ENCODE results near the gene SLC25A30.

SLC25A30 gene

DNA sequence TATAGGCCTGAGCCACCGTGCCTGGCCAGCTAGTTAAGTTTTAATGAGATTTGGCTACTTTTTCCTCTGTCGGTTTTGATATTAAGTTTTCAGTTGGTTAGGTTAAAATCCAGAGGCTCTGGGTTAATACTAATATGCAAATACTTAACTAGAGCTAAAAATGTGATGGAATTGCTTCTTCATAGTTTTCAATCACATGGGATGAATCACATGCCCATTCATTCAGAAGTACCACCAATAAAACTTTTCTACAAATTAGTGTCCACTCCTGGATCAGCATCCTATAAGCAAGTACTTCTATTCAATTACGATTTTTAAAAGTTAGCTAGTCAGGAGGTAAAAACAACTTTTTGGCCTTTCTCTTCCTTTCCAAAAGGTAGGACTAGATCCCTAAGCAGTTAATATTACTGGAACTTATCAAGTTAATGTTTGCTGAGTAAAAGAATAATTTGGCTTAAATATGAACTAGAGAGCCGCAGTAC is 4.3 kb downstream of the SLC25A30 start:
- H3K9me2 ChIP-seq (replicated peaks; ENCODE audit: insufficient read depth, low read length): no peaks in the 10 kb centered on the region
- H3K4me2 ChIP-seq (ENCODE audit: low read depth, low read length, poor library complexity, severe bottlenecking): no peak overlapping the region
- no peaks in the 10 kb centered on the region for H3K79me2 ChIP-seq (ENCODE audit: insufficient read depth, low read length)
- H3K36me3 ChIP-seq (ENCODE audit: low read length): no peaks in the 10 kb centered on the region
- peaks cover 13% of the 10 kb centered on the region for H3F3A ChIP-seq (ENCODE audit: insufficient read depth)
- no peaks in the 10 kb centered on the region for H3K9me3 ChIP-seq (ENCODE audit: insufficient read depth, low read length)
- H3K4me3 ChIP-seq (ENCODE audit: insufficient read depth, low read length, poor library complexity, severe bottlenecking): no peak overlapping the region
- H3K9ac ChIP-seq (ENCODE audit: low read length): no peak overlapping the region
- TF ChIP-seq, protein P1, sequence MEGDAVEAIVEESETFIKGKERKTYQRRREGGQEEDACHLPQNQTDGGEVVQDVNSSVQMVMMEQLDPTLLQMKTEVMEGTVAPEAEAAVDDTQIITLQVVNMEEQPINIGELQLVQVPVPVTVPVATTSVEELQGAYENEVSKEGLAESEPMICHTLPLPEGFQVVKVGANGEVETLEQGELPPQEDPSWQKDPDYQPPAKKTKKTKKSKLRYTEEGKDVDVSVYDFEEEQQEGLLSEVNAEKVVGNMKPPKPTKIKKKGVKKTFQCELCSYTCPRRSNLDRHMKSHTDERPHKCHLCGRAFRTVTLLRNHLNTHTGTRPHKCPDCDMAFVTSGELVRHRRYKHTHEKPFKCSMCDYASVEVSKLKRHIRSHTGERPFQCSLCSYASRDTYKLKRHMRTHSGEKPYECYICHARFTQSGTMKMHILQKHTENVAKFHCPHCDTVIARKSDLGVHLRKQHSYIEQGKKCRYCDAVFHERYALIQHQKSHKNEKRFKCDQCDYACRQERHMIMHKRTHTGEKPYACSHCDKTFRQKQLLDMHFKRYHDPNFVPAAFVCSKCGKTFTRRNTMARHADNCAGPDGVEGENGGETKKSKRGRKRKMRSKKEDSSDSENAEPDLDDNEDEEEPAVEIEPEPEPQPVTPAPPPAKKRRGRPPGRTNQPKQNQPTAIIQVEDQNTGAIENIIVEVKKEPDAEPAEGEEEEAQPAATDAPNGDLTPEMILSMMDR (IDR thresholded peaks at IDR 0.05; ENCODE audit: insufficient read depth, low read length, poor library complexity, severe bottlenecking): no peak
- no peak for TF ChIP-seq EZH2phosphoT487 (conservative IDR thresholded peaks at IDR 0.05; ENCODE audit: low read length)
- H3K27me3 ChIP-seq (ENCODE audit: low read length): no peaks in the 10 kb centered on the region
- H2AFZ ChIP-seq (ENCODE audit: low read depth, low read length, severe bottlenecking): no peak overlapping the region
- H4K20me1 ChIP-seq (ENCODE audit: low read depth, low read length): no peaks in the 10 kb centered on the region
- no peak overlapping the region for H3K27ac ChIP-seq (ENCODE audit: low read depth, low read length)

DNA sequence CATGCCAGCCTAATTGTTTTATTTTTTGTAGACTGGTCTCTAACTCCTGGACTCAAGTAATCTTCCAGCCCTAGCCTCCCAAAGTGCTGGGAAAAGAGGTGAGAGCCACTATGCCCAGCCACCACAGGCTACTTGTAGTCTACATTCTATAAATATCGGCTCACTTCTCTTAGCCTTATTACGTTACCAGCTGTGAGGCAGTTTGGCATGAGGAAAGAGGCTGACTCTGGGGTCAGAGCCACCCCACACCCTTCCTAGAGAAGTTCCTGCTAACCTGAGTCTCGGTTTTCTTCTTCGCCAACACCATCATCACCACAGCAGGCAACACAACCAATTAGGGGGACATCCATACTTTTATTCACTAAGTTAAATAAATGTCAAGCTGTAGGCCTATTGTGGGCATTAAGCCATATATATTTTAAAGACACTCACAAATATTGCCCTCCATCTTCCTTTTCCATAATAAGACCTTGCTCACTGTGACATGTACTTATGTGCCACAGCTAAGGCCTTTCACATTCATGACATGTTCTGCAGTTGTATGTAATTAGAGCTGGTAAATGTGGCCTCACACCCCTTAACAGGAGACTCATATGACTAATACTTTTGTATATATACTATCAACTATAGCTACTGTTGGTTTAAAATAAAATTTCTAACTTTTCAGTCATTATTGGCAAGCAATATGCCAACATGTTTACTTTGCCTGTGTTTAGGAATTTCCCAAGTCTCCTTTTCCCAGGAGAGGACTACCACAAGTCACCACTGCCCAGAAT is 5.7 kb downstream of the SLC25A30 start:
- Histone ChIP-seq H4K20me1 (ENCODE audit: low read depth, low read length) (no peaks in the 10 kb centered on the region), H3K27ac (ENCODE audit: low read depth, low read length) (no peak overlapping the region), H3K9ac (ENCODE audit: low read length) (no peak overlapping the region), H3K9me3 (ENCODE audit: insufficient read depth, low read length) (no peaks in the 10 kb centered on the region), H3F3A (ENCODE audit: insufficient read depth) (peaks cover 11% of the 10 kb centered on the region), H3K9me2 (replicated peaks; ENCODE audit: insufficient read depth, low read length) (no peaks in the 10 kb centered on the region), H3K79me2 (ENCODE audit: insufficient read depth, low read length) (no peaks in the 10 kb centered on the region), H2AFZ (ENCODE audit: low read depth, low read length, severe bottlenecking) (no peak overlapping the region), H3K4me3 (ENCODE audit: insufficient read depth, low read length, poor library complexity, severe bottlenecking) (no peak overlapping the region), H3K36me3 (ENCODE audit: low read length) (no peaks in the 10 kb centered on the region), H3K27me3 (ENCODE audit: low read length) (no peaks in the 10 kb centered on the region), H3K4me2 (ENCODE audit: low read depth, low read length, poor library complexity, severe bottlenecking) (no peak overlapping the region)
- no peak for TF ChIP-seq EZH2phosphoT487 (conservative IDR thresholded peaks at IDR 0.05; ENCODE audit: low read length)
- TF ChIP-seq, protein P1 (IDR thresholded peaks at IDR 0.05; ENCODE audit: insufficient read depth, low read length, poor library complexity, severe bottlenecking): no peak

DNA sequence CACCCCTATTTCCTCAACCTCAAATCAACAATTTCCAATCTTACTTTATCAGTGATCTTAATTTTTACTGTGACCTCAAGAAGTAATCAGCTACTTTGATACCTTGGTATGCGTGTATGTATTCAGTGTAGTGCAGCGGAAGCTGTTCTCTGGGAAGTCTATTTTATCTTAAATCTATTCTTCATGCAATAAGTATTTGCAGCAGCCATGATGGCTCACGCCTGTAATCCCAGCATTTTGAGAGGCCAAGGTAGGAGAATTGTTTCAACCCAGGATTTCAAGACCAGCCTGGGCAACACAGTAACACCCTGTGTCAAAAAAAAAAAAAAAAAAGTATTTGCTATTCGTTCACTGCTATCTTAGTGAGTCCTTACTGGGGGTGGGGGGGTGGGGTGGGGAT is 6.5 kb downstream of the SLC25A30 start:
- no peak overlapping the region for H3K4me2 ChIP-seq (ENCODE audit: low read depth, low read length, poor library complexity, severe bottlenecking)
- H3K27me3 ChIP-seq (ENCODE audit: low read length): no peaks in the 10 kb centered on the region
- no peak overlapping the region for H2AFZ ChIP-seq (ENCODE audit: low read depth, low read length, severe bottlenecking)
- H4K20me1 ChIP-seq (ENCODE audit: low read depth, low read length): no peaks in the 10 kb centered on the region
- no peaks in the 10 kb centered on the region for H3K9me3 ChIP-seq (ENCODE audit: insufficient read depth, low read length)
- no peaks in the 10 kb centered on the region for H3K79me2 ChIP-seq (ENCODE audit: insufficient read depth, low read length)
- no peaks in the 10 kb centered on the region for H3K36me3 ChIP-seq (ENCODE audit: low read length)
- no peak overlapping the region for H3K27ac ChIP-seq (ENCODE audit: low read depth, low read length)
- no peaks in the 10 kb centered on the region for H3K9me2 ChIP-seq (replicated peaks; ENCODE audit: insufficient read depth, low read length)
- H3K4me3 ChIP-seq (ENCODE audit: insufficient read depth, low read length, poor library complexity, severe bottlenecking): no peak overlapping the region
- TF ChIP-seq, protein P1 (IDR thresholded peaks at IDR 0.05; ENCODE audit: insufficient read depth, low read length, poor library complexity, severe bottlenecking): no peak
- no peak for TF ChIP-seq EZH2phosphoT487 (conservative IDR thresholded peaks at IDR 0.05; ENCODE audit: low read length)
- no peak overlapping the region for H3K9ac ChIP-seq (ENCODE audit: low read length)
- peaks cover 3% of the 10 kb centered on the region; the same call in 1 of the 2 replicates for H3F3A ChIP-seq (ENCODE audit: insufficient read depth)
